Body of pancreas (tissue), 4 donors: ENCODE data around the gene RSBN1L.

Source experiments
- CTCF ChIP-seq, 7 experiments: fragments of 450-650 bp in 4 of 7; fragments of 200-600 bp in 3 of 7; sonication (generic) in 3 of 7; IDR thresholded peaks; one replicate each; pipeline ENCODE4 v1.5.1; 2016 to 2019; ENCODE audit warnings: antibody characterized with exemption in 7 of 7
- POLR2A ChIP-seq, 3 donors: fragments of 450-650 bp; IDR thresholded peaks; one replicate each; pipeline ENCODE4 v1.6.1; 2016; ENCODE audit warnings: antibody characterized with exemption in 3 of 3, mild to moderate bottlenecking in 2 of 3

- peak in 6 of 7 experiments; percentile 15 to 54 (median 44) for TF ChIP-seq CTCF (IDR thresholded peaks at IDR 0.05)
- TF ChIP-seq POLR2A (IDR thresholded peaks at IDR 0.05), result peak; percentile 94 to 97 (median 97)
Observed at GRCh38 chr7:77696057-77696642, at the start of gene RSBN1L.
